ENCODE data around the gene SLC9B2. TPM values are rescaled to one million over a fixed set of nuclear protein-coding genes. Genes with fewer than 3 reads are reported as not detected.

The SLC9B2 gene
- total RNA-seq, 1 donor from 2014 or later, result 23.3 TPM

DNA sequence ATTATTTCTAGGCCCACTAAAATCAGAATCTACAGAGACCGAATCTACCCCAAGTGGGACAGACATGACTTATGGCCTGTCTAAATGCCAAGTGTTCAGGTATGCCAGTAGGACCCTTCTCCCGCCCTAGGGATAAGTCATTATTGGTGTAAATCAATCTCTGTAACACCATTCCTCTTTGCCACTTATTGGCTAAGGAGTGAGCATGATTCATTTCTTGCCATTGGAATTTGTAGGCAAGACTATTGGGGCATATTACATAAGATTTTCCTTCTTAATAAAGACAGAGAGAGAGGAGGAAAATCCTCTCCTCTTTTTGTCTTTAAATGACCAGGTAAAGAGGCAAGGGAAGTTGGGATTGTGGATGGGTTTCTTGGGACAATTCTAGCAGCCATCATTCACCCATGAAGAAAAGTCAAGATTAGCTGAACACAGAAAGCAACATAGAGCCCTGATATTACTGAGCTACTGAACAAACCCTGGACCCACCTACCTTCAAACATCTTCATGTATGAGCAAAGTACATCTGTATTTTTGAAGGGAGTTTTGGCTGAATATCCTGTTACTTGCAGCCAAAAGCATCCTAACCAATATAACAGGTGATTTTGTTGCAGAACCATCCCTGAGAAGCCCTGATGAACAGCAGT, 2.6 kb downstream of the SLC9B2 start:
- TF ChIP-seq POLR2AphosphoS5 (IDR thresholded peaks at IDR 0.05; ENCODE audit: insufficient read depth in 1 of 2, low read depth in 1 of 2) (no peak), POLR2A (IDR thresholded peaks at IDR 0.05) (no peak)
- TF ChIP-seq, protein P1, sequence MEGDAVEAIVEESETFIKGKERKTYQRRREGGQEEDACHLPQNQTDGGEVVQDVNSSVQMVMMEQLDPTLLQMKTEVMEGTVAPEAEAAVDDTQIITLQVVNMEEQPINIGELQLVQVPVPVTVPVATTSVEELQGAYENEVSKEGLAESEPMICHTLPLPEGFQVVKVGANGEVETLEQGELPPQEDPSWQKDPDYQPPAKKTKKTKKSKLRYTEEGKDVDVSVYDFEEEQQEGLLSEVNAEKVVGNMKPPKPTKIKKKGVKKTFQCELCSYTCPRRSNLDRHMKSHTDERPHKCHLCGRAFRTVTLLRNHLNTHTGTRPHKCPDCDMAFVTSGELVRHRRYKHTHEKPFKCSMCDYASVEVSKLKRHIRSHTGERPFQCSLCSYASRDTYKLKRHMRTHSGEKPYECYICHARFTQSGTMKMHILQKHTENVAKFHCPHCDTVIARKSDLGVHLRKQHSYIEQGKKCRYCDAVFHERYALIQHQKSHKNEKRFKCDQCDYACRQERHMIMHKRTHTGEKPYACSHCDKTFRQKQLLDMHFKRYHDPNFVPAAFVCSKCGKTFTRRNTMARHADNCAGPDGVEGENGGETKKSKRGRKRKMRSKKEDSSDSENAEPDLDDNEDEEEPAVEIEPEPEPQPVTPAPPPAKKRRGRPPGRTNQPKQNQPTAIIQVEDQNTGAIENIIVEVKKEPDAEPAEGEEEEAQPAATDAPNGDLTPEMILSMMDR (IDR thresholded peaks at IDR 0.05), result no peak
- Histone ChIP-seq H3K4me3 (no peak overlapping the region), H3K36me3 (no peaks in the 10 kb centered on the region), H3K27ac (no peak overlapping the region), H3K9me3 (no peaks in the 10 kb centered on the region), H3K4me1 (peaks cover 20% of the 10 kb centered on the region), H3K27me3 (no peaks in the 10 kb centered on the region)
- no peak for DNase-seq (ENCODE audit: extremely low spot score in 2 of 2)
- intact Hi-C loops (cut with DNase I), result no loop called here

DNA sequence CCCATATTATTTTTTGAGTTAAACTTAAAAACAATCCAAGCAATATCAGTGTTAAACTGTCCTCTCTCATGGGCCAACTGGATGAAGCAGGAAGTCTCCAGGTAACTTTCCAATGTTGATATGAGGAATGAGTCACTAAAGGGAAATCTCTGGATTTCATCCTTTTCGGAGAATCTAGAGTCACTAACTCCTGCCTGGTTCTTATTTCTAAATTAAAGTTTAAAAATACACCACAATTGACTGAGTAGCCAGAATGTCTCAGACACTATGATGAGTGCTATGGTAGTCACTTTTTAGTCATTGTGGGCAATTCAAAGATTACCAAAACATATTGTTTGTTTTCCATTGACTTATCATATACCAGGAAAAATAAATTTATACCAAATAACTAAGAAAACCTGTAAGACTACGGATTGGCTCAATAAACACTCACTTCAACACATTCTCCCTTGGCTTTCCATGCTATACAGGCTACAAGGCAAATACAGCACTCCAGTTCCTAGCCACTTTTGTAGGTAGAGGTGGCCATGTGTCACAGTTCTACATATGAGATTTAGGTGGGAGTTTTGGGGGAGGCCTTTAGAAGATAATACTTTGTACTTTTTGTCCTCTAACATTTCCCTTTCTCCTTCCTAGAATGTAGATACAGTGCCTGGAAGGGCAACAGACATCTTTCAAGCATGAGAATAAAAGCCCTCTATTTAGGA, 8.6 kb downstream of the SLC9B2 start:
- DNase-seq (ENCODE audit: extremely low spot score in 2 of 2), result no peak
- Histone ChIP-seq H3K9me3 (no peaks in the 10 kb centered on the region), H3K4me1 (no peaks in the 10 kb centered on the region), H3K4me3 (no peak overlapping the region), H3K36me3 (peaks cover 0 to 6% of the 10 kb centered on the region in 2 donors), H3K27ac (no peak overlapping the region), H3K27me3 (no peaks in the 10 kb centered on the region)
- TF ChIP-seq, protein P1 (IDR thresholded peaks at IDR 0.05), result no peak
- TF ChIP-seq POLR2A (IDR thresholded peaks at IDR 0.05), result no peak
- no peak for TF ChIP-seq POLR2AphosphoS5 (IDR thresholded peaks at IDR 0.05; ENCODE audit: insufficient read depth in 1 of 2, low read depth in 1 of 2)
- intact Hi-C loops (cut with DNase I), result no loop called here

DNA sequence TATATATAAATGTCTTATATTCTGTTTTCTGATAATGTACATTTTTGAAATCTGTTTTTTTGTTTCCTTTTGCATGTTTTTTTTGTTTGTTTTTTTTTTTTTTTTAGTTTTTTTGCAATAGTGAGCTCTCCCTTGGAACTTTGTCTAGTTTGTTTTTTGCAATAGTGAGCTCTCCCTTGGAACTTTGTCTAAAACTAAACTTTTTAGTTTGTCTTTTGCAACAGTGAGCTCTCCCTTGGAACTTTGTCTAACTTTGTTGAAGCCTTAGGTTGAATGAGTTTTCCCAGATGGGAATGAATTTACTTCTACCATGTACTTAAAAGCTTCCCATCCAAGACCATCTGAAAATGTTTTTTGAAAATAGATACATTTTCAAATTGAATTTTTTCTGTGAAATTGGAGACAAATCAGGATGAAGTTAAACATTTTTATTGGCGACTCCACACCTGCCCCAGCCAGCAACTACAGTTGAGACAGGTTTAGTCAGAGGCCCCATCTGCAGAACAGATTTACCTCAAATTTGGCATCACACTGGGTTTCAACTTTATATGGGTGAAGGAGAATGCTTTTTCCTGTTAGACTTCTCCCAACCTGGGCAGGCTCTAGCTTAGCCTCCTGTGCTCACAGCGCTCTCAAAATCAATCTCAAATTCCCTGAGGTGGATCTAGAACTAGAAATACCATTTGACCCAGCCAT, 16.0 kb downstream of the SLC9B2 start:
- Histone ChIP-seq H3K36me3 (no peaks in the 10 kb centered on the region), H3K27me3 (no peaks in the 10 kb centered on the region), H3K4me3 (no peak overlapping the region), H3K9me3 (no peaks in the 10 kb centered on the region), H3K4me1 (no peaks in the 10 kb centered on the region), H3K27ac (no peak overlapping the region)
- TF ChIP-seq POLR2AphosphoS5 (IDR thresholded peaks at IDR 0.05; ENCODE audit: insufficient read depth in 1 of 2, low read depth in 1 of 2) (no peak), POLR2A (IDR thresholded peaks at IDR 0.05) (no peak)
- TF ChIP-seq, protein P1 (IDR thresholded peaks at IDR 0.05), result no peak
- no peak for DNase-seq (ENCODE audit: extremely low spot score in 2 of 2)
- intact Hi-C loops (cut with DNase I), result no loop called here

DNA sequence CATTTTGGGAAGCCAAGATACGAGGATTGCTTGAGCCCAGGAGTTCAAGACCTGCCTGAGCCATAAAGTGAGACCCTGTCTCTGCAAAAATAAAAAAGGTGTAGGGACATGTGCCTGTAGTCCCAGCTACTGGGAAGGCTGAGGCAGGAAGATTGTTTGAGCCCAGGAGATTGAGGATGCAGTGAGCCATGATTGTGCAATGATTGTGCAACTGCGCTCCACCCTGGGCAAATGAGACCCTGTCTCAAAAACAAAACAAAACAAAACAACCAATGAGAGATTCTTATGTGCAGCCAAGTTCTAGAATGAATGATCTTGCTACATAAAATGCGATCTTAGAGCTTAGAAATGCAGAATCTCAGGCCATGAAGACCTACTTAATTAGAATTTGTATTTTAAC, 22.5 kb downstream of the SLC9B2 start:
- Histone ChIP-seq H3K27me3 (no peaks in the 10 kb centered on the region), H3K9me3 (no peaks in the 10 kb centered on the region), H3K36me3 (peaks cover 0 to 10% of the 10 kb centered on the region in 2 donors), H3K4me3 (no peak overlapping the region), H3K27ac (no peak overlapping the region), H3K4me1 (no peaks in the 10 kb centered on the region)
- no peak for TF ChIP-seq POLR2AphosphoS5 (IDR thresholded peaks at IDR 0.05; ENCODE audit: insufficient read depth in 1 of 2, low read depth in 1 of 2)
- intact Hi-C loops (cut with DNase I), result no loop called here
- DNase-seq (ENCODE audit: extremely low spot score in 2 of 2), result no peak

DNA sequence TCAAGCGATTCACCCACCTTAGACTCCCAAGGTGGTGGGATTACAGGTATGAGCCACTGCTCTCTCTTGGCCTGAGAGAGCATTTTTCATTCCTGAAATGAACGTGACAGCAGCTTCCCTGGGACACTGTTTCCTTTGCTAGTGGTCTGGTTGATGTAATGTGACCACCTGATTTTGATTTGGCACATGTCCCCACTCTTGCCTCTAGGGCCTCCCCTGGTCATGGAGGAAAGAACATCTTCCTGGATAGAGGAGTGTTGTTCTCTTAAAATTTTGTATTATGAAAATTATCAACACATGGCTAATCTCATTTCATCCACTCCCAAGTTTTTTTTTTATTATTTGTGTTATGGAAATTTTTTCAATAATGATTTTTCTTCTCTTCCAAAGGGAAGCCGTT, 23.8 kb downstream of the SLC9B2 start:
- DNase-seq (ENCODE audit: extremely low spot score in 2 of 2), result no peak
- Histone ChIP-seq H3K9me3 (no peaks in the 10 kb centered on the region), H3K36me3 (peaks cover 0 to 15% of the 10 kb centered on the region in 2 donors), H3K27me3 (no peaks in the 10 kb centered on the region), H3K4me1 (no peaks in the 10 kb centered on the region), H3K4me3 (no peak overlapping the region), H3K27ac (no peak overlapping the region)
- TF ChIP-seq POLR2AphosphoS5 (IDR thresholded peaks at IDR 0.05; ENCODE audit: insufficient read depth in 1 of 2, low read depth in 1 of 2) (no peak), POLR2A (IDR thresholded peaks at IDR 0.05) (no peak)
- TF ChIP-seq, protein P1 (IDR thresholded peaks at IDR 0.05), result no peak
- intact Hi-C loops (cut with DNase I), result no loop called here

Data from vagina (tissue), 2 donors.